B cell (primary cell): Measurements from ENCODE around the gene UBL3. TPM values are rescaled to one million over a fixed set of nuclear protein-coding genes. Genes with fewer than 3 reads are reported as not detected.

Source experiments
- ATAC-seq: fragments of 200-7000 bp; cut with Tn5 transposase; one replicate; pipeline ENCODE4 v1.10.0; 2021; ENCODE audit warnings: low read depth, mild to moderate bottlenecking, moderate number of reproducible peaks, moderate library complexity
- CTCF ChIA-PET: fragments of 350-600 bp; sonication (Branson Sonifier 250); formaldehyde crosslinking; loops from one replicate; lab custom pipeline; 2021; ENCODE audit warnings: antibody characterized with exemption, inconsistent platforms; lab: Charles Lee
- POLR2A ChIA-PET: fragments of 350-600 bp; sonication (Branson Sonifier 250); formaldehyde crosslinking; loops from one replicate; lab custom pipeline; 2021; ENCODE audit warnings: antibody characterized with exemption; lab: Charles Lee
- DNase-seq: peaks from one replicate; pipeline ENCODE4 v3.0.0; 2013
- H2AFZ ChIP-seq: 2 replicates; pipeline ENCODE4 v1.6.1; 2012; ENCODE audit warnings: mild to moderate bottlenecking, low read depth, low read length; ENCODE audit not compliant: insufficient read depth, poor library complexity, severe bottlenecking
- H3K27ac ChIP-seq, 2 donors: 1 replicate in 1 of 2; 2 replicates in 1 of 2; pipeline ENCODE4 v1.5.1; 2012 to 2013; ENCODE audit warnings: low read length in 2 of 2, mild to moderate bottlenecking in 2 of 2, moderate library complexity in 1 of 2
- H3K27me3 ChIP-seq, 4 experiments: fragments of 200-600 bp in 1 of 4; sonication (generic) in 1 of 4; replicated peaks in 1 of 4; 1 replicate in 2 of 4; 2 replicates in 2 of 4; pipeline versions ENCODE4 v1.6.1 to v1.7.0; 2013 to 2016; ENCODE audit warnings: low read length in 3 of 4, mild to moderate bottlenecking in 2 of 4, mixed read lengths in 1 of 4, moderate library complexity in 1 of 4; ENCODE audit not compliant: insufficient read depth in 4 of 4, control insufficient read depth in 3 of 4; ENCODE audit errors: control extremely low read depth in 1 of 4
- H3K36me3 ChIP-seq, 2 experiments: replicated peaks in 1 of 2; 1 replicate in 1 of 2; 2 replicates in 1 of 2; pipeline versions ENCODE4 v1.6.1 to v1.7.1; 2013; ENCODE audit warnings: low read length in 1 of 2; ENCODE audit not compliant: insufficient read depth in 2 of 2, control insufficient read depth in 1 of 2; ENCODE audit errors: control extremely low read depth in 1 of 2, extremely low read depth in 1 of 2
- H3K4me1 ChIP-seq, 2 donors: fragments of 200-600 bp in 1 of 2; sonication (generic) in 1 of 2; 1 replicate in 1 of 2; 2 replicates in 1 of 2; pipeline versions ENCODE4 v1.5.1 to v1.6.1; 2013 to 2017; ENCODE audit warnings: low read length in 2 of 2; ENCODE audit not compliant: control insufficient read depth in 2 of 2, insufficient read depth in 2 of 2
- H3K4me2 ChIP-seq: replicated peaks from 2 replicates; pipeline ENCODE3; 2012; ENCODE audit warnings: mild to moderate bottlenecking, low read depth, low read length; ENCODE audit not compliant: poor library complexity, severe bottlenecking
- H3K4me3 ChIP-seq, 5 experiments: fragments of 200-600 bp in 1 of 5; sonication (generic) in 1 of 5; 1 replicate in 3 of 5; 2 replicates in 2 of 5; pipeline versions ENCODE4 v1.5.1 to v1.7.0; 2011 to 2016; ENCODE audit warnings: low read length in 4 of 5, mild to moderate bottlenecking in 4 of 5, low read depth in 2 of 5, control low read depth in 1 of 5, moderate library complexity in 1 of 5; ENCODE audit not compliant: insufficient read depth in 1 of 5; ENCODE audit errors: control extremely low read depth in 1 of 5, extremely low read depth in 1 of 5
- H3K79me2 ChIP-seq: fragments of 200-600 bp; sonication (generic); one replicate; pipeline ENCODE4 v1.6.0; 2016; ENCODE audit warnings: low read length; ENCODE audit not compliant: control insufficient read depth, insufficient read depth
- H3K9ac ChIP-seq: fragments of 200-600 bp; sonication (generic); 2 replicates; pipeline ENCODE4 v1.6.1; 2017; ENCODE audit warnings: mild to moderate bottlenecking, low read length, moderate library complexity
- H3K9me3 ChIP-seq, 3 donors: one replicate each; pipeline versions ENCODE4 v1.6.1 to v1.7.1; 2013; ENCODE audit warnings: low read length in 2 of 3; ENCODE audit not compliant: control insufficient read depth in 2 of 3, insufficient read depth in 1 of 3; ENCODE audit errors: control extremely low read depth in 1 of 3
- H4K20me1 ChIP-seq: 2 replicates; pipeline ENCODE4 v1.6.0; 2012; ENCODE audit warnings: mild to moderate bottlenecking, low read length; ENCODE audit not compliant: insufficient read depth, control insufficient read depth, poor library complexity, severe bottlenecking
- H3K27ac Mint-ChIP-seq: one replicate; pipeline ENCODE4 v1.8.0; 2021; ENCODE audit warnings: mixed read lengths
- H3K27me3 Mint-ChIP-seq: one replicate; pipeline ENCODE4 v1.8.0; 2021; ENCODE audit warnings: mixed read lengths
- H3K4me1 Mint-ChIP-seq: one replicate; pipeline ENCODE4 v1.8.0; 2021; ENCODE audit warnings: mixed read lengths
- H3K4me3 Mint-ChIP-seq: one replicate; pipeline ENCODE4 v1.8.0; 2021; ENCODE audit warnings: mixed read lengths
- H3K9me3 Mint-ChIP-seq: one replicate; pipeline ENCODE4 v1.8.0; 2022; ENCODE audit warnings: mixed read lengths; ENCODE audit not compliant: insufficient read depth
- EZH2 ChIP-seq: IDR thresholded peaks from 2 replicates; pipeline ENCODE4 v1.6.1; 2012; ENCODE audit warnings: borderline replicate concordance, low read depth, mild to moderate bottlenecking, moderate library complexity, low read length; ENCODE audit not compliant: insufficient read depth, poor library complexity, severe bottlenecking
- WGBS: methylation state at CpG from one replicate; pipeline ENCODE4 v1.1.5; 2013; ENCODE audit warnings: missing lambda C conversion rate; ENCODE audit not compliant: insufficient coverage; 5-methylcytosine and 5-hydroxymethylcytosine counted together
- intact Hi-C: fragments of 100-400 bp; cut with micrococcal nuclease; formaldehyde crosslinking; loops from one replicate; pipeline ENCODE4 v1.10.0; 2022
- polyA plus RNA-seq: library from polyadenylated mRNA; depleted of rRNA; stranded (reverse); fragments of >200 nt; gene quantifications from 2 replicates; pipeline ENCODE4 v1.2.3, GENCODE V29; 2012
- total RNA-seq, 2 donors: library from RNA; stranded (reverse); fragments of 120-200 nt in 1 of 2; gene quantifications; 1 replicate in 1 of 2; 2 replicates in 1 of 2; pipeline versions ENCODE4 v1.2.3 to v1.2.4, GENCODE V29; 2013 to 2022
- TF ChIP-seq, protein P1 (sequence below): fragments of 200-600 bp; IDR thresholded peaks from one replicate; pipeline ENCODE4 v1.8.0; 2022; ENCODE audit warnings: antibody characterized with exemption, mild to moderate bottlenecking

UBL3 gene
- total and polyA plus RNA-seq, 2 donors (not counting 1 experiment from before 2014, with no cell fraction given): 7.3 to 27.9 TPM

DNA sequence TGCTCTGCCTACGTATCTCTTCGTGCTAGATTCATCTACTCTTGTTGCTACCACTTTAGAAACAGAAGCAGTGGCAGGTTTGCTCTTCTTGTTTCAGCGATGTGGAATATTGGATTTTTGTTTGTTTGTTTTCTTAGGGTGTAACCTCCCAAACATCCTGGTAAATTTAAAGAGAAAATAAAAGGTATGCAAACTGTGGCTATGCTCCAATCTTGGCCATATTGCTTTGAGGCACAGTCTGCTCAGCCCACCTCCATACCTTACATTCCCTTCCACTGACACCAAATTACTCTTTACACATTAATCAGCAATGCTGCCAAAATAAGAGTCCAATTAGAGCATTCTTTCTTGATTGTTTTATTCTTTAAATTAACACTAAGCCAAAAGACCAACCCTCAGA, 25.2 kb upstream of the UBL3 start:
- Histone ChIP-seq H4K20me1 (no peaks in the 10 kb centered on the region), H3K27ac (no peak overlapping the region), H2AFZ (no peak overlapping the region), H3K9ac (no peak overlapping the region), H3K9me3 (peaks cover 0 to 2% (median 0%) of the 10 kb centered on the region in 3 donors), H3K79me2 (no peaks in the 10 kb centered on the region), H3K27me3 (peaks cover 0 to 6% (median 3%) of the 10 kb centered on the region in 4 experiments), H3K4me2 (no peak overlapping the region), H3K4me3 (no peak overlapping the region), H3K4me1 (no peaks in the 10 kb centered on the region), H3K36me3 (no peaks in the 10 kb centered on the region)
- Mint-ChIP-seq H3K4me1 (no peaks in the 10 kb centered on the region), H3K27me3 (peaks cover 48% of the 10 kb centered on the region), H3K4me3 (no peak overlapping the region), H3K9me3 (no peaks in the 10 kb centered on the region), H3K27ac (no peak overlapping the region)
- intact Hi-C loops: no loop called here
- DNase-seq (no peak), ATAC-seq (no peak)
- ChIA-PET POLR2A (no interaction called here), CTCF (no interaction called here)
- no peak for TF ChIP-seq EZH2
- TF ChIP-seq, protein P1, sequence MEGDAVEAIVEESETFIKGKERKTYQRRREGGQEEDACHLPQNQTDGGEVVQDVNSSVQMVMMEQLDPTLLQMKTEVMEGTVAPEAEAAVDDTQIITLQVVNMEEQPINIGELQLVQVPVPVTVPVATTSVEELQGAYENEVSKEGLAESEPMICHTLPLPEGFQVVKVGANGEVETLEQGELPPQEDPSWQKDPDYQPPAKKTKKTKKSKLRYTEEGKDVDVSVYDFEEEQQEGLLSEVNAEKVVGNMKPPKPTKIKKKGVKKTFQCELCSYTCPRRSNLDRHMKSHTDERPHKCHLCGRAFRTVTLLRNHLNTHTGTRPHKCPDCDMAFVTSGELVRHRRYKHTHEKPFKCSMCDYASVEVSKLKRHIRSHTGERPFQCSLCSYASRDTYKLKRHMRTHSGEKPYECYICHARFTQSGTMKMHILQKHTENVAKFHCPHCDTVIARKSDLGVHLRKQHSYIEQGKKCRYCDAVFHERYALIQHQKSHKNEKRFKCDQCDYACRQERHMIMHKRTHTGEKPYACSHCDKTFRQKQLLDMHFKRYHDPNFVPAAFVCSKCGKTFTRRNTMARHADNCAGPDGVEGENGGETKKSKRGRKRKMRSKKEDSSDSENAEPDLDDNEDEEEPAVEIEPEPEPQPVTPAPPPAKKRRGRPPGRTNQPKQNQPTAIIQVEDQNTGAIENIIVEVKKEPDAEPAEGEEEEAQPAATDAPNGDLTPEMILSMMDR: no peak
- no CpG with 5 or more reads among the region's 3 CpGs for WGBS

DNA sequence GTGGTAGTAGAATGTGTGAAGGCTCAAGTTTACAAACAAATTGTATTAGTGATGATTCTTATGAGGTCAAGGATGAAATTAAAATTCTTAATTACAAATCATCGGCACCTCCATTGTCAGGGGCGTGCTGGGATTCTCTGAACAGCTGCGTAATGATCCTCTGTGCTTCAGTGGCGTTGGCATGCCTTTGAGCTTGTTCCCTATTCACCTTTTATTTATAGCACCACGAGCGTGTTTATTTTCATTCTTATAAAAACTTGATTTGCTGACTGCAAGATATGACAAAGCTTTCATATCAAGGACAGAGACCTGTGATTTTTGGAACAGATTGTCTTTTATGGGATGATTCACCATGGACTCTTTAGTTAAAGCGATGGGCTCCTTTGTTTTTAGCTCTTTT, 18.2 kb upstream of the UBL3 start:
- Mint-ChIP-seq H3K4me1 (no peaks in the 10 kb centered on the region), H3K4me3 (no peak overlapping the region), H3K9me3 (no peaks in the 10 kb centered on the region), H3K27me3 (peaks cover 43% of the 10 kb centered on the region), H3K27ac (no peak overlapping the region)
- DNase-seq (no peak), ATAC-seq (no peak)
- Histone ChIP-seq H3K9ac (no peak overlapping the region), H3K36me3 (no peaks in the 10 kb centered on the region), H3K4me3 (no peak overlapping the region), H3K9me3 (no peaks in the 10 kb centered on the region), H3K27me3 (peaks cover 0 to 13% (median 2%) of the 10 kb centered on the region in 4 experiments), H3K4me1 (no peaks in the 10 kb centered on the region), H3K4me2 (no peak overlapping the region), H2AFZ (no peak overlapping the region), H4K20me1 (no peaks in the 10 kb centered on the region), H3K79me2 (no peaks in the 10 kb centered on the region), H3K27ac (no peak overlapping the region)
- 100% methylated on average over 3 of the region's 7 CpGs for WGBS
- ChIA-PET CTCF (no interaction called here), POLR2A (no interaction called here)
- intact Hi-C loops: no loop called here
- TF ChIP-seq, protein P1: no peak
- no peak for TF ChIP-seq EZH2
